MM.1S (cell line): ENCODE data around the gene MADD.

Experiments used
- DNase-seq: peaks from one replicate; pipeline ENCODE4 v3.0.0-alpha.2; 2015
- H2AFZ ChIP-seq: fragments of 300-600 bp; sonication (generic); 2 replicates; pipeline ENCODE4 v1.6.0; 2016; ENCODE audit warnings: antibody characterized with exemption, low read length
- H3F3A ChIP-seq: fragments of 300-600 bp; sonication (generic); 2 replicates; pipeline ENCODE4 v1.6.1; 2016; ENCODE audit warnings: mild to moderate bottlenecking, antibody characterized with exemption, low read length, moderate library complexity, mixed read lengths; ENCODE audit not compliant: insufficient read depth
- H3K27ac ChIP-seq: fragments of 300-600 bp; sonication (generic); 2 replicates; pipeline ENCODE4 v1.5.1; 2016; ENCODE audit warnings: mild to moderate bottlenecking, low read length
- H3K27me3 ChIP-seq: fragments of 300-600 bp; sonication (generic); replicated peaks from 2 replicates; pipeline ENCODE4 v1.6.0; 2016; ENCODE audit warnings: low read length; ENCODE audit not compliant: insufficient read depth
- H3K36me3 ChIP-seq: fragments of 300-600 bp; sonication (generic); replicated peaks from 2 replicates; pipeline ENCODE4 v1.6.1; 2016; ENCODE audit warnings: mild to moderate bottlenecking, low read length, mixed read lengths; ENCODE audit not compliant: insufficient read depth
- H3K4me1 ChIP-seq: fragments of 300-600 bp; sonication (generic); 2 replicates; pipeline ENCODE4 v1.6.1; 2016; ENCODE audit warnings: low read length, mixed read lengths
- H3K4me2 ChIP-seq: fragments of 300-600 bp; sonication (generic); 2 replicates; pipeline ENCODE4 v1.6.0; 2016; ENCODE audit warnings: low read depth, low read length
- H3K4me3 ChIP-seq: fragments of 300-600 bp; sonication (generic); 2 replicates; pipeline ENCODE4 v1.5.1; 2016; ENCODE audit warnings: low read length, mixed read lengths
- H3K79me2 ChIP-seq: fragments of 300-600 bp; sonication (generic); 2 replicates; pipeline ENCODE4 v1.6.1; 2016; ENCODE audit warnings: mixed run types, low read length, mixed read lengths
- H3K9ac ChIP-seq: fragments of 300-600 bp; sonication (generic); 2 replicates; pipeline ENCODE4 v1.6.1; 2016; ENCODE audit warnings: low read length, mixed read lengths
- H3K9me2 ChIP-seq: fragments of 300-600 bp; sonication (generic); replicated peaks from 2 replicates; pipeline ENCODE4 v1.6.1; 2016; ENCODE audit warnings: mild to moderate bottlenecking, low read length, mixed read lengths; ENCODE audit not compliant: insufficient read depth
- H3K9me3 ChIP-seq: fragments of 300-600 bp; sonication (generic); replicated peaks from 2 replicates; pipeline ENCODE4 v1.6.1; 2016; ENCODE audit warnings: mild to moderate bottlenecking, low read length, mixed read lengths; ENCODE audit not compliant: insufficient read depth
- H4K20me1 ChIP-seq: fragments of 300-600 bp; sonication (generic); 2 replicates; pipeline ENCODE4 v1.6.1; 2016; ENCODE audit warnings: mild to moderate bottlenecking, low read length, moderate library complexity, mixed read lengths; ENCODE audit not compliant: insufficient read depth
- CTCF ChIP-seq: fragments of 300-600 bp; sonication (generic); IDR thresholded peaks from 2 replicates; pipeline ENCODE4 v1.5.1; 2016; ENCODE audit warnings: antibody characterized with exemption, low read length, mixed read lengths
- EZH2 ChIP-seq: fragments of 300-600 bp; sonication (generic); optimal IDR thresholded peaks from 2 replicates; pipeline ENCODE3; 2017; ENCODE audit warnings: low read depth, mild to moderate bottlenecking, antibody characterized with exemption, low read length, mixed read lengths
- EZH2phosphoT487 ChIP-seq: fragments of 300-600 bp; sonication (generic); IDR thresholded peaks from 2 replicates; pipeline ENCODE4 v1.6.1; 2018; ENCODE audit warnings: antibody characterized with exemption, low read length

The MADD gene

GRCh38 chr11:47233989-47234668 lies 35.8 kb upstream of the MADD start:
- Histone ChIP-seq H3K79me2 (no peaks in the 10 kb centered on the region), H2AFZ (no peak overlapping the region), H3K4me3 (no peak overlapping the region), H3K27ac (no peak overlapping the region), H3K9me2 (no peaks in the 10 kb centered on the region), H3K36me3 (no peaks in the 10 kb centered on the region), H3K4me1 (no peaks in the 10 kb centered on the region), H3K27me3 (no peaks in the 10 kb centered on the region), H3K9me3 (no peaks in the 10 kb centered on the region), H3F3A (no peaks in the 10 kb centered on the region), H3K9ac (no peak overlapping the region), H4K20me1 (no peaks in the 10 kb centered on the region), H3K4me2 (no peak overlapping the region)
- TF ChIP-seq CTCF (no peak), EZH2 (no peak), EZH2phosphoT487 (no peak)
- no peak for DNase-seq

GRCh38 chr11:47234669-47235100 lies 35.2 kb upstream of the MADD start:
- no peak for TF ChIP-seq EZH2phosphoT487
- no peak for TF ChIP-seq CTCF
- Histone ChIP-seq H3K27ac (no peak overlapping the region), H3K9ac (no peak overlapping the region), H3F3A (no peaks in the 10 kb centered on the region), H3K36me3 (no peaks in the 10 kb centered on the region), H3K9me3 (no peaks in the 10 kb centered on the region), H4K20me1 (no peaks in the 10 kb centered on the region), H3K27me3 (no peaks in the 10 kb centered on the region), H3K79me2 (no peaks in the 10 kb centered on the region), H3K4me2 (no peak overlapping the region), H3K4me1 (no peaks in the 10 kb centered on the region), H2AFZ (no peak overlapping the region), H3K9me2 (no peaks in the 10 kb centered on the region), H3K4me3 (no peak overlapping the region)
- no peak for DNase-seq

GRCh38 chr11:47235163-47235562 lies 34.8 kb upstream of the MADD start:
- Histone ChIP-seq H3F3A (no peaks in the 10 kb centered on the region), H3K9me2 (no peaks in the 10 kb centered on the region), H3K4me3 (no peak overlapping the region), H3K9ac (no peak overlapping the region), H3K27me3 (no peaks in the 10 kb centered on the region), H3K36me3 (no peaks in the 10 kb centered on the region), H3K79me2 (no peaks in the 10 kb centered on the region), H3K4me2 (no peak overlapping the region), H4K20me1 (no peaks in the 10 kb centered on the region), H3K9me3 (no peaks in the 10 kb centered on the region), H3K4me1 (no peaks in the 10 kb centered on the region), H2AFZ (no peak overlapping the region), H3K27ac (no peak overlapping the region)
- TF ChIP-seq CTCF (no peak), EZH2phosphoT487 (no peak), EZH2 (no peak)
- DNase-seq = no peak
